GM18909 (cell line): ENCODE results near the gene CDCA5.

Experiments
- ATAC-seq: cut with Tn5 transposase; IDR thresholded peaks from one replicate; pipeline ENCODE4 v1.9.1; 2021; ENCODE audit warnings: mild to moderate bottlenecking; ENCODE audit not compliant: unreplicated experiment, poor library complexity

The CDCA5 gene

GRCh38 chr11:65083834-65084597 lies at the start of gene CDCA5, which contains the start of gene ZFPL1:
Gene CDCA5, minus strand, starts transcription at chr11:65084040. Its CDS starts 62 bp downstream, at chr11:65083978.
Gene ZFPL1, plus strand, starts transcription at chr11:65084222. Its CDS starts 477 bp downstream, at chr11:65084699.
- ATAC-seq, result peak; percentile 76

- ATAC-seq, result no peak
These were observed 49.3 kb upstream of the CDCA5 start for GRCh38 chr11:65132988-65133700.

- peak; percentile 44 for ATAC-seq
These were observed 48.6 kb upstream of the CDCA5 start for GRCh38 chr11:65132238-65132987.

- ATAC-seq, result no peak
These were observed 48.0 kb upstream of the CDCA5 start for GRCh38 chr11:65131895-65132237.

- ATAC-seq, result no peak
These were observed 47.6 kb upstream of the CDCA5 start for GRCh38 chr11:65131417-65131776.

GRCh38 chr11:65130631-65131416 lies 47.0 kb upstream of the CDCA5 start:
- no peak for ATAC-seq

GRCh38 chr11:65129649-65130441 lies 46.0 kb upstream of the CDCA5 start:
- ATAC-seq, result no peak

- no peak for ATAC-seq
These were observed 44.6 kb upstream of the CDCA5 start for GRCh38 chr11:65128182-65129145.

GRCh38 chr11:65127473-65128181 lies 43.8 kb upstream of the CDCA5 start:
- ATAC-seq, result no peak

- ATAC-seq, result no peak
These were observed 42.9 kb upstream of the CDCA5 start for GRCh38 chr11:65126624-65127274.

- no peak for ATAC-seq
These were observed 41.6 kb upstream of the CDCA5 start for GRCh38 chr11:65125197-65126056.

GRCh38 chr11:65124480-65125196 lies 40.8 kb upstream of the CDCA5 start:
- ATAC-seq, result no peak

- peak; percentile 67 for ATAC-seq
These were observed 38.2 kb upstream of the CDCA5 start, which contains the start of the genes FAU and MRPL49 for GRCh38 chr11:65121865-65122696. Gene FAU, minus strand, starts transcription at chr11:65122134. Its CDS starts 321 bp downstream, at chr11:65121813. Gene MRPL49, plus strand, starts transcription at chr11:65122321. Its CDS starts 26 bp downstream, at chr11:65122347.

- no peak for ATAC-seq
These were observed 37.6 kb upstream of the CDCA5 start for GRCh38 chr11:65121447-65121864.

- no peak for ATAC-seq
These were observed 37.0 kb upstream of the CDCA5 start for GRCh38 chr11:65120831-65121230.
